ENCODE results near the gene PRKCE.

PRKCE gene

DNA sequence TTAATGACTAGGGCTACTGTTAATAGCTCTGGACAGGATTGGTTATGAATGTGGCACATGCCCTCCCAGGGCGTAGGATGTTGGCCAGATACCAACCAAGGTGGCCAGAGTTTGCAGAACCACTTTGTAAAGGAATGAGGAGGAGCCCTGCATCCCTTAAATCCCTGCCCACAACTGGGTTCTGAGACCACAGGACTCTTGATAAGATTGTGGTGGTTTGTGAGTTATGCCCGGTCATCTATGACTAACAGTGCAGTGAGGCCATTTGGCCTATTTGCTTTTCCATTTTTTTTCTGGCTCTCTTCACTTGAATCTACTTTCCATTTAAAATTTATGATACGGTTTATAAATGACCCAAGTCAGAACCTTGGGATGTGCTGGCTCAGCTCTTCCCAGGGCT, 294.5 kb downstream of the PRKCE start:
- DNase-seq: no peak

DNA sequence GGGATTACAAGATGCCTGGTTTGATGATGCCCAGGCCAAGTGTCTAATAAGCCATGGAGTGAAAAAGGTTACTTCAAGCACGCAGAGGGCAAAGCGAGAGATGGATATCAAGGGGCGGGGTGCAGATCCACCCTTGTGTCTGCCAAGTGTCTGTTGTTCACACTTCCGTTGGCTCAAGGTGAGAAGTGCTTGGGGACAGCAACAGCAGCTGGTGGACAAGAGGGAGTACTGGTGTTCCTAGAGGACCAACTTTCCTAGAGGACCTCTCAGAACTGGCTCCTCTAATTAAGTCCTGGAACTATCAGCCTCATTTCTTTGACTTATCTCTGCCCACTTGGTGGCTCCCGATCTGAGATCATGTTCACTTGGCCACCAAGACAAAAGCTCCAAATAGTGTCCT, 299.1 kb downstream of the PRKCE start:
- no peak for DNase-seq

DNA sequence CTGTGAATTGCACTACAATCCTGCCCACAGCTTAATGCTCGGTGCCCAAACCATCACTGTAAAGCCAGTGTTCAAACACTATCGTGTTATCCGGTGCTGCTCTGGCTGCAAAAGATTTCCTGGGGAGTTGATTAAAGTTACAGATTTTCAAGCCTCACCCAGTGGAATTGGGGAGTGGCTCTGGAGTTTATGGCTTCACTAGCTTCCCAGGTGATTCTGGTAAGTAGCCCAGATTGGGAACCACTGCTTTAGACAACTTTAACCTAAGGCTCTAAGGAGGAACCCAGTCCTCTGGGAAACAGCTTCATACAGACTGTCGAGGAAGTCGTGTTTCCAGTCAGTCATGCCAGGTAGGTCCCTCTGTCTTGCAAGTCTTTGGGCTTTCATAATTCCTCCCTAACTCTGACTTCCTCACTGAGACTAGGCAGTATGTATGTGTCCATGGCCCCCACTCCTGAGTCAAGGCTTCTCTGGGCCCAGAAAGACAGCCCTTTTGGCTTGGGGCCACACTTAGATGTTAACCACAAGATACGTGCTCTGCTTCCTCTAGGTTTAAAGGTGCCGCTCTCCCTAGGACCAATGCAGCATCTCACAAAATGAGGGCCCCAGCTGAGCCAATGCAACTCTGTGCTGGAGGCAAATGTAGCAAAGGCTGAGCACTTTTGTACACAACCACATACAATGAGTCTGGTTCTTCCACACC, 299.7 kb downstream of the PRKCE start:
- DNase-seq: no peak

DNA sequence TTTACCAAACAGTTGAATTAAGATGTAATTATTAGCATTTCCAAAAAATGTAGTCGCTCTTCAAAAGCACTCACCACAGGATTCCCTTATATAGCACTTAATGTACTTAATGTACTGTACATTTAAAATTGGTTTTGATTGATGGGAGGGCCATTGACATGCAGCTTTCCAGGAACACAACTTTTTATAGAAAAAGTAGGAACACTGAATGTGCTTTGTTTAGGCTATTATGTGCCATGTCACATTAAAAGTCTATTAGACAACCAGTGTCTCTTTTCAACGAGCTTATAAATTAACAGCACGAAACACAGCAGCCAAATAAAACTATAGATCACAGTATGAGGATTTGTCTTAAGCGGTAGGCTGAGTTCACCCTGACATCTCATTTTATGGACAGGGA, 301.1 kb downstream of the PRKCE start:
- DNase-seq: no peak

DNA sequence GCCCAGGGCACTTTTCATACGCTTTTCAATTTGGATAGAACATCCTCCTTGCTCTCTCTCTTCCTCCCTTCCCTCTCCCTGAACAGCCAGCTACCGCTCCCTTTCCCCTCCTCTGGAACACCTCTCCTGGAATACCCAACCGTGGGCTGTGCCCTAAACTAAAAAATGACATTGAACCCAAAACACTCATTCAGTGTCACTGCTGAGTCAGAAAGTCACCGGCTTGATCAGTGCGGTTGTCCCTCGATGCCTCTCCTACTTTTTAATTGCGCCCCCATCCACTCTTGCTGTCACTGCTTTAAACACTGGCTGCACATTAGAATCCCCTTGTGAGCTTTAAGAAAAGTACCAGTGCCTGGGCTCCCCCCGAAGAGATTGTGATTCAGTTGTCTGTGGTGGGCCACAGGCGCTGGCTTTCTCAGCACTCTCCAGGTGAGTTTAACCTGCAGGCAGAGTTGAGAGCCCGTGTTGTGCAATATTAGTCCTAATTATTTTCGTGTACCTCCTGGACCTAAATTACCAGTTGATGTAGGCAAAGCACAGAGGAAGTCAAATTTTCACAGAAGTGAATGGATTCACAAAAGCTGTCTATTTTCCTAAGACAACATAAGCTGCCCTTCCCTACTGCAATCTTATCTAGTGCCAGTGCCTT, 302.0 kb downstream of the PRKCE start:
- no peak for DNase-seq

DNA sequence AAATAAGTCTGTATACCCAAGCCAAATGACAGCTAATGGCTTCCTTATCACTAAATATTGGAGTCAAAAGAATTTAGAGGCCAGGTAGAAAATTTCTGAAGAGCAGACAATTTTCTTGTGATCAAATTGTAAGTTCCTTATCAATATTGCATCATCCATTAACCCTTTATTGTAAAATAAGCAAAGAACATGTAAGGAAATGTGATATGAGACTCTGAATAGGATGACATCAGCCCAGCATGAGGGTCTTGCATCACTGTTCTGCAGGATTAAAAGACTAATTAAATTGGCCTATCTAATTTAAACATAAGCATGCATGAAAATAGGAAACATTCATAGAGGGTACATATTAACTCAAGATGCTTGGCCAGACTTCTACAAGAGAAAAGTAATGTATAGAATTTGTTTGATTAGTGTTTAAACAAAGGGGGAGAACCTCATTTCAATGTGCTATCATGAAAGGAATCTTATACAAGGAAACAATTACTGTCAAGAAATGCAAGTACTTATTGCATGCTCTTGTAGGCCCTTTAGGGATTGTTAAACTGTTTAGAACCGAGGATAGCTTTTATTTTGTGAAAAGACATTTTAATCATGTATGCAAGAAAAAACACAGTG, 302.9 kb downstream of the PRKCE start:
- no peak for DNase-seq

DNA sequence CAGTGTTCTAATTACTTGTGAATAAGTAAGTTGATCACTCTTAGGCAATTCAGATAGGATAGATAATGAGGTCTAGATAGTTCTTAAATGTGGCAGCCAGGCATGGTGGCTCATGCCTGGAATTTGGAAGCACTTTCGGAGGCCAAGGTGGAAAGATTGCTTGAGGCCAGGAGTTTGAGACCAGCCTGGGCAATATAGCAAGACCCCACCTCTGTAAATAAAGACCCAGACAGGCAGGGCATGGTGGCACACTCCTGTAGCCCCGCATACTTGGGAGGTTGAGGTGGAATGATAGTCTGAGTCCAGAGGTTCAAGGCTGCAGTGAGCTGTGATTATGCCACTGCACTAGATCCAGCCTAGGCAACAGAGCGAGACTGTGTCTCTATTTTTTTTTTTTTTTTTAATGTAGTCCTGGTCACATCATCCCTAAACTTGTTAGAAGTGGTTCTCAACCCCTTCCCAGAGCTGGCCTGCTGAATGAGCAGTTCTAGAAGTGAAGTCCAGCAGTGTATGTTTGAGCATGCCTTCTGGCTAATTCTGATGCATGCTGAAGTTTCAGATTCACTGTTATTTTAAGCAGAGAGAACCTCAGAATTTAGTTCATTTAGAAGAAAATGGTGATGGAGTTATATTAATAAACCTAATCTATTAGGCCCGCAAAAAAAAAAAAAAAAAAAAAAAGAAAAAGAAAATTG, 306.2 kb downstream of the PRKCE start:
- DNase-seq: no peak

DNA sequence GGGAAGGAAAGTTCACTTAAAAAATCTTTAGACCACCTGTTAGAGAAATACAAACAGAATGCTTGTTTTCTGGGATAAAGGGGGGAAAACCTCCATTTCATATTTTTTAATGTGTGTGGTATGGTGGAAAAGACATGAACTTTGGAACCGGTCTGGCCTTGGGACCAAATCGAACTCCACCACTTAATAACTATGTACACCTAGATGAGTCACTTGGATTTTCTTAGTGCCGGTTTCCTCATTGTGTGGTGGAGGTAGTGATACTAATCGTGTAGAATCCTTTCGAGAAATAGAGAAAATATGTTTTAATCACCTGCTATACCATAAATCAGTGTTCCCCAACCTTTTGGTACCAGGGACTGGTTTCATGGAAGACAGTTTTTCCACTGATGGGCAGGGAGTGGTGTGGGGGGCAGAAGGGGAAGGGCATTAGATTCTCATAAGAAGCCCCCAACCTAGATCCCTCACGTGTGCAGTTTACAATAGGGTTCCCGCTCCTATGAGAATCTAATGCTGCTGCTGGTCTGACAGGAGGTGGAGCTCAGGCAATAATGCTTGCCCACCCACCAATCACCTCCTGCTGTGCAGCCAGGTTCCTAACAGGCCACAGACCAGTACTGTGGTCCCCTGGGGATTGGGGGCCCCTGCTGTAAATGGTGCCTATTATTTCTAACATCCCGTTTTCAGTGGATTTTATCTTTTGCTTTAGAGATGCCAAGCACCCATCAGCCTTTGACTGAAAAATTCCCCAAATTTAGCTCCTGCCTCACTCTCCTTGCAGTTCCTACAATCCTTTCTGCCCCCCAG, 308.8 kb downstream of the PRKCE start:
- DNase-seq: no peak

DNA sequence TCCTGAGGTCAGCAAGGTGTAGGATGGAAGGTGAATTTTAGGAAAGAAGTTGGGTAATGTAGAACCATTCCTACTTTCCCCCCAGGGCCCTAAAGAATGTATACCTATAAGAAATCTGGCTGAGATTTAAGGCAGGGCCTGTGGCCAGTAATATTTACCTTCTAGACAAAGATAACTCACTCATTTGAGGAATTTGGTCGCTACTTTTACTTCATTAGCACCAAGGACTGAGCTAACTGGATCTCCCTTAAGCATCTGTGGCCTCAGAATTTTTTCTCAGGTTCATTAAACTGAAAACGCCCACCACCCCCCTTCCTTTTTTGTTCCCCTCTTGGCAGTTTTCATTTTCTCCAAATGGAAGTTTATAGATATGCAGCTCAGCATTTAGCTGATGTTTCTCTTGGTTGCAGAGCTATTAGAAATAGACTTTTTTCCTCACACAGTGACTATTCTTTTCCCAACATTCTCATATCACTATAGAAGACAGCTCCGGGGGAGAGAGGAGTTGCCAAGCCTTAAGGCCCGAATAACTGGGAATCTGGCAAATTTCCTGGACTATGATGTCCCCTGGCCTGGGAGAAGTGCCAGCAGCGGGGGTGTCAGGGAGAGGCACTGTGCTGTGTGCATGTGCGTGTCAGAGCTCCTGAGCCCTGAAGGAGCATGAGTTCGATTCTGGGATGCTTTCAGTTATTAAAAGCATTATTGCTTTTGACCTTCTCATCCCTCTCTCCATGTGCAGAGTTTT, 310.9 kb downstream of the PRKCE start:
- DNase-seq: peak; percentile 67

DNA sequence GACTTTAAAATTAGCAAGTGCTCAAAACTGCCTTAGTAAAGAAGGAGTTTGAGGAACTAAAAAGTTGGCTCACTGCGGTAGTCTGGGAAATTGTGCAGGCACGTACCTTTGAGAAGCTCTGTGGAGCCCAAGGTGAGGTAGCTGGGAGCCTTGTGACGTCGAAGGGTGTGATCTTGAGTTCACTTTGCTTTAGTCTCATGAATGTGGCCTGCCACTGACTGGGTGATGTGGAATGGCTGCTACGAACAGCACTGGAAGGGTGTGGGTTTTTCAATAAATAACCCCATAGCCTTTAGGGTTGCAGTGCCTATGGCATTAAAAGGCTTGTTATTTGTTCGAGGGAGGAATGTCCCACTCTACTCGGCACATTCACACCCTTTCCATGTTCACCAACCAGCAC, 312.3 kb downstream of the PRKCE start:
- no peak for DNase-seq

DNA sequence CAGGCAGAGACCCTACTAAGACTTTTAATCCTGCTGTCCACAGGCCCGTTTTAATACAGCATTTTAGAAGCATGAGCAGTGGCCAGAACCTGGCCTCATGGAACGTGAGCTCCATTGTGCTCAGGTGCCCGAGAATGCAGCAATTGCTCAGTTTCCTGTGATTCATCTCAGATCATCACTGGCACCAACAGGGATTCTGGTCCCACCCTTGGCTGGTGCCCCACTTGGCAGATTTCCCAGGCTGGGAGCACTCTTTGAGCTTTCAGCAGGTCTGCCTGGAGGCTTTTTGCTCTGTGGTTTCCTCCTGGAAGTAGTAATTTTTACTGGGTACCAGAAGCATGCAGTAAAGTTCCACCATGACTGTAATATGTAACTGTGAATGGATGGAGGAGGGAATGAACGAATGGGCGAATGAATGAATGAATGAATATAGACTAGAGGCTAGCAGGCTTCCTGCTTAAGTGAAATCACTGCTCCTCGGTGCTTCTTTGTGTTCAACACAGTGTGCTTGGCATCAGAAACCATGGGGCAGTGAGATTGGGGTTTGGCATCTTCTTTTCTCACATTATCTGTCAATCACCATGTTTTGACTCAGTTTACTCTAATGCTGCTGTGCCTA, 312.9 kb downstream of the PRKCE start:
- peak; percentile 93 for DNase-seq

DNA sequence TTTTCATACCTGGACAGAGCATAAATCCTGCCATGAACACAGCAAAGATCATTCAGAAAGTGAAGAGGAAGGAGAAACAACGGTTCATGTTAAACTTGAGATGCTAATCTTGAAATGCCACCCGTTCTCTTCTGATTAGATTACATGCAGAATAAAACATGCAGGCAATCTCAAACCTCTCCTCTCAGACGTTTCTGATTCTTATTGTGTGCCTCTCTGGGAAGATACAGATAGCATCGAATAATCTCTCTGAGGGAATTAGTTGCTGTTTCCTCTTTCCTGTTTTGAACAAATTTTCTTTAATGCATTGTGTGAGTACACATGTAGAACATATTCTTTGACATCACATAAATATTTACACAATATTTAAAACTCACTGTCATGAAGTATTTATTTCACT, 313.4 kb downstream of the PRKCE start:
- DNase-seq: no peak

DNA sequence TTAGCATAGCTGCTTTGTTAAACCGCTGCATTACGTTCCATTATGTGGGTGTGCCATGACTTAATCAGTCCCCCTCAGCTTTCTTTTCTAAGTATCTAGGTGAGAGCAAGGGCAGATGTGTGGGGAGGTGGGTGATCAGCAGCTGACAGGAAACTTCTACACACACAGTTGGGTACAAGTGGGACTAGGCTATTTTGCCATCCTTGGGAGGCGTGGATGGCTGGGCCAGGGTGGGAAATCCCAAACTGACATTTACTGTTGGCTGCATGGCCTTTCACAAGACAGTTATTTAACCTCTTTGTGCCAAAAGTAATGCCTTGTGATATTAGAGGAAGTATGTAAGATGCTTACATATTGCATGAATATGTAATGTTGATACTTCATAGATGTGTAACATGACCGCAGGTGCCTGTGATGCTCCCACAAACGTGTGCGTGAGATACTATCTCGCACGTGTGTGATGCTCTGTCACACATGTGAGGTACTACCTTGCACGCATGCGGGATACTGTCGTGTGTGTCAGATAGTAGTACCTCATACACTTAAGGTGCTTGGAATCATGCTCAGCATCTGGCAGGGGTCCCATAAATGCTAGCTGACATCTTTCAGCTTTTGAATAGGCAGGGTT, 314.5 kb downstream of the PRKCE start:
- DNase-seq: no peak

DNA sequence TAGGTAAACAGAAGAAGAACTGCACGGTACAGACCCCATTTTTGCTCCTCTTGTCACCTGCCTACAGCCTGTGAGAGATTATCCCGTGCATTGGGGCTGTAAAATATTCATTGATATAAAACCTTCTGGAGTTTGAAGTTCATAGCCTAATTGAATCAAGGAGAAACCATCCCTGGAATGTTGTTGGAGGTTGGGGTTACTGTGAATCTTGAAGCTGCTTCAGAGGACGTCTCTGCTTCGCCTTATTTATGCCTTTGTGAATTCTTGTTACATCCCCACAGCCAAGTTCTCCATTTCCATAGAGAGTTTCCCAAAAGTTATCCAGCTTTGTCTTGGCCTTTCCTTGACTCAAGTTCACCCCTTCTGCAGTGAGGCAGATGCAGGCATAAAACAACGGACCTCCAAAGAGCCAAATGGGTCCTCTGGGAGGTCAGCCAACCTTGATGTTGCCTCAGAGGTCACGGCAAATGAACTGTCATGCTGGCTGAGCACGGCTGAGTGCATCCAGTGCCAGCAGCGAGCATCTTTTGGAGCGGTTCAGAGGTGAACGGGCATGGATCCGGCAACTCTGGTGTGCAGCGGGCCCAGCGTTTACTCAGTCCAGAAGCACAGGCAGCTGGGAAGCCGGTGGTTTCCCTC, 317.6 kb downstream of the PRKCE start:
- no peak for DNase-seq

DNA sequence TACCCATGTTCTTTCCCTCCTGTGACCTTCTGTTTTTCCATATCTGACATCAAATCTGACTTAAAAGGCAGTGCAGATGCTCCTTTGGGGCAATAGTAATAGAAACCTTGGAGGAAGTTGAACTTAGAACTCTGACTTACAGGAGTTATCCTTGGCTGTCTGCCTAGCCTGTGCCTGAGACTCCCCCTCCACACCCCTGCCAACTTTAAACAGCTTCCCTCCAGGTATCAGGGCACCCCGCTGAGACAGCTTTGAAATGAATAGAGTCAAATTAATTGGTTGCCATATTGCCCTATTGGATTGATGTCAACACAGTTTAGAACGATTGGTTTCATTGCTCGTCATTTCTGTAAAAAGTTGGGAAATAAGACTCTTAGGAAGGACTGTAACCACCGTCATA, 322.0 kb downstream of the PRKCE start:
- DNase-seq: no peak

DNA sequence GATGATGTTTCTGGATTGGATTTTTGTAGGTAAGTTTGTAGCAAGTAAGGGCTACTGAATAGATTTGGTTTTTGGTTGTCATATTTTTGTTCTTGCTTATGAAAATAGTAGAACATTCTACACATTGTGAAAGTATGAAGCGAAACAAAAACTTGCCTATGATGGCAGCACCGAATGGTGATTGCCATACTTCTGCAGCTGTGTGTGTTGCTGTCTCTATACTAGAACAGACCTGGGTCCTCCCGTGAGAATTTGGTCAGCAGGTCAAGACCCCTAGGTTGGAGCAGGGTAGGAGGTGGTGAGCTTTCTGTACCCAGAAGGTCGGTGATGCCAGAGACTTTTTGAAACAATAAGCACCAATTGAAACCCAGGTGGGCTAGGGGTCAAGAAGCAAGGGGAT, 322.6 kb downstream of the PRKCE start:
- no peak for DNase-seq

DNA sequence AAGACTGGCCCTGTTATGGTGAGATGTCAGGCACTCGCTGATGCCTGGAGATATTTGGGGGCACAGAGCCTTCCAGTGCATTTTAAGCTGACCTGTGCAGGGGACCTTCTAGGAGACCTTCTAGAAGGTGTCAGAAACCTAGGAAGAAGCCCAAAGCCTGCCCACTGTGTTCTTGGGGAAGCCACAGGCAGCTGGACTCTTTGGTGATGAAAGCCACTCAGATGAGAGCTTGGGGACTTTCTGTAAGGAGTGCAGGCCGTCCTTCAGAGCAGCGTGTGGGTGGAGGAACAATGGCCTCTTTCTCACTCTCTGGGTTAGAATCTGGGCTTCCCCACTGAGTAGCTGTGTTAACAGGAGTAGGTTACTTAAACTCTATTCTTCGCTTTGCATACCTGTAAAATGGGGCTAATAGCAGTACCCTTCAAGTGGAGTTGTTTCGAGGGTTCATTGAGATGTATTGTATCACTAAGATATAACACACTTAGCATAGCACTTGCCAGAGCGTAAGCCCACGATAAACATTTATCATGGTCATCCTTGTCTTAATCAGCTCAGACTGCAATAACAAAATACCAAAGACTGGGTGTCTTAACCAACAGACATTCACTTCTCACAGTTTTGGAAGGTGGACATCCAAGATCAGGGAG, 323.4 kb downstream of the PRKCE start:
- DNase-seq: no peak

DNA sequence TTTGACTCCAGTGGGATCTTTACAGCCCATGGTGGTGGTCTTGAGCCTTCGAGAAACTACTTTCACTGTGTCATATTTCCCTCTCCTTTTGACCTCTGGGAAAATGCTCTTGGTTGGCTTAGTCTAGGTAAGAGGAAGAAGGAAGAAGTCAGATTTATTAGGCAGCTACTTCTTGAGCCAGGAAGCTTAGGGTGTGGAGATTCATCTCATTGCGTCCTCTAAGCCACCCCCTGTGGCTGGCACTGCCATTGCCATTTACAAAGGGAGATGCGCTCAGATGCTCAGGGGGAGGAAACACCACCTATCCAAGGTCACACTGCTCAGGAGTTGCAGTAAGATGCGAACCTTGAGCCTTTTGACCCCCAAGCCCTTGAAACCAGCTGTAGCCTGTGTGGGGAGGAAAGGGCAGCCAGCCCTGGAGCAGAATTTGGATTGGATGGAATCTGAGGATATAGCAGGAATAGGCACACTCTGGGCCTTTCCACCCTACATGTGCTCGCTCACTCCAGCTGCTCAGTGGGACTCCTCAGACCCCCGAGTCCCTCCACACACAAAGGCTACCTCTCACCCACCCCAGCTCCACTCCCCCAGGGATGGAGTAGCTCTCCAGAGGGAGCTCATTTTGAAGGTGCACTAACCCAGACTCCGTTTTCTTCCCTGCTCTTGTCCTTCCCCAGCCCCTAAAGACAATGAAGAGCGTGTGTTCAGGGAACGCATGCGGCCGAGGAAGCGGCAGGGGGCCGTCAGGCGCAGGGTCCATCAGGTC, 324.5 kb downstream of the PRKCE start:
- DNase-seq: no peak

DNA sequence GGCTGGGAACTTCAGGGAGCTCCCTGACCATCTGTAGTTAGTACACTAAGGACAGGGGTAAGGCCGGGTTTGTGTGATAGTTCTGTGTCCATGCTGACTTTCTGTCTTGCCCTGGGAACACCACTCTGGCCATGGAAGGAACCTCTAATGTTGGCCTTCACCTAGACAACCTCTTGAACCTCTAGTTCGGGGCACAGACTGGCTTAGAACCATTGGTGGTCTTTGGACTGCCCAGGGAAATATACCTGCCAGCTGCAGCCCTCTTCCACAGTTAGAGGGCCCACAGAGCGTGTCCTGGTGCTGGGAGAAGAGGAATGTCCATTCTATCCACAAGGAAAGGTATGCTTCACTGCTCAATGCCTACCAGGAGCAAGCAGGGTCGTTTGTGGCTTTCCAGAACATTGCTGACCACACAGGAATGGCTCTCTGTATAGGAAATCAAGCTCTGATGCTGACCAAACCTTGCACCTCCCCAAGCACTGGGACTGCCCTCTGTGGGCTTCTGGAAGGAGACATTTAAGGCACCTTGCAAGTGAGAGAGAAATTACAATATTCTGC, 326.9 kb downstream of the PRKCE start:
- DNase-seq: no peak
